K562 (cell line): ENCODE results near the gene LHPP. TPM values are rescaled to one million over a fixed set of nuclear protein-coding genes. Genes with fewer than 3 reads are reported as not detected.

ENCODE experiments used
- ATAC-seq: fragments of 200-7000 bp; cut with Tn5 transposase; 3 replicates; pipeline ENCODE4 v1.9.1; 2020; ENCODE audit warnings: moderate library complexity
- BruUV-seq: library from RNA; stranded (reverse); fragments of 400-500 nt; replicated peaks from 2 replicates; lab custom pipeline; 2021; lab: Mats Ljungman, UMichigan
- CTCF ChIA-PET: fragments of 300-600 bp; formaldehyde crosslinking; extraction: SDS; loops from one replicate; lab custom pipeline; 2021; ENCODE audit warnings: low intra/inter-chr PET ratio; lab: Yijun Ruan, JAX
- POLR2A ChIA-PET: fragments of 300-600, 350-650 bp; sonication (Branson Sonifier 250); formaldehyde crosslinking; extraction: SDS; loops from one replicate; lab custom pipeline; 2021; ENCODE audit warnings: antibody characterized with exemption, inconsistent platforms; lab: Yijun Ruan, JAX
- DNase-seq, 4 experiments: peaks; one replicate each; pipeline versions ENCODE4 v3.0.0 to v3.0.0-alpha.2; 2011 to 2018; ENCODE audit warnings: low spot score in 3 of 4, mixed read lengths in 3 of 4; ENCODE audit errors: extremely low read depth in 1 of 4
- FAIRE-seq: peaks from 2 replicates; lab custom pipeline; 2011; peaks lifted over from hg19 to GRCh38; lab: Jason Lieb, UNC
- H2AFZ ChIP-seq: 2 replicates; pipeline ENCODE4 v1.6.0; 2011; ENCODE audit warnings: low read depth, low read length, control low read depth, inconsistent platforms
- H3K27ac ChIP-seq: fragments of 200-600 bp; 3 replicates; pipeline ENCODE4 v1.8.0; 2011; ENCODE audit warnings: low read depth, mild to moderate bottlenecking, control low read depth, inconsistent platforms, low read length, moderate library complexity, mixed read lengths; ENCODE audit errors: extremely low read depth
- H3K27me3 ChIP-seq, 2 experiments: fragments of 300-600 bp in 1 of 2; 2 replicates in 1 of 2; 3 replicates in 1 of 2; pipeline versions ENCODE4 v1.6.0 to v1.8.0; 2011; ENCODE audit warnings: inconsistent platforms in 2 of 2, low read length in 2 of 2, mild to moderate bottlenecking in 1 of 2, mixed read lengths in 1 of 2, moderate library complexity in 1 of 2; ENCODE audit not compliant: control insufficient read depth in 2 of 2, insufficient read depth in 2 of 2
- H3K36me3 ChIP-seq: fragments of 300-600 bp; 3 replicates; pipeline ENCODE4 v1.8.0; 2011; ENCODE audit warnings: mild to moderate bottlenecking, low read length, inconsistent platforms; ENCODE audit not compliant: control insufficient read depth, insufficient read depth
- H3K4me1 ChIP-seq, 2 experiments: fragments of 200-600 bp in 1 of 2; replicated peaks in 1 of 2; 2 replicates in 1 of 2; 3 replicates in 1 of 2; pipeline versions ENCODE4 v1.5.1 to v1.8.0; 2011; ENCODE audit warnings: inconsistent platforms in 2 of 2, low read length in 2 of 2, mild to moderate bottlenecking in 1 of 2, mixed read lengths in 1 of 2, moderate library complexity in 1 of 2; ENCODE audit not compliant: control insufficient read depth in 2 of 2, insufficient read depth in 2 of 2
- H3K4me2 ChIP-seq: 2 replicates; pipeline ENCODE4 v1.6.1; 2011; ENCODE audit warnings: low read length, control low read depth, inconsistent platforms, mixed read lengths; ENCODE audit not compliant: insufficient read depth
- H3K4me3 ChIP-seq: fragments of 200-600 bp; sonication (generic), shearing (Covaris generic); 2 replicates; pipeline ENCODE4 v1.5.1; 2016; ENCODE audit warnings: control low read depth, inconsistent platforms
- H3K79me2 ChIP-seq: fragments of 200-600 bp; 3 replicates; pipeline ENCODE4 v1.8.0; 2011; ENCODE audit warnings: low read length, inconsistent platforms; ENCODE audit not compliant: control insufficient read depth, insufficient read depth
- H3K9ac ChIP-seq, 2 experiments: 2 replicates each; pipeline versions ENCODE4 v1.6.0 to v1.6.1; 2011; ENCODE audit warnings: low read depth in 2 of 2, low read length in 2 of 2, control low read depth in 1 of 2, inconsistent platforms in 1 of 2, mild to moderate bottlenecking in 1 of 2, mixed read lengths in 1 of 2; ENCODE audit not compliant: insufficient read depth in 1 of 2
- H3K9me1 ChIP-seq: one replicate; pipeline ENCODE4 v1.6.0; 2011; ENCODE audit warnings: inconsistent platforms, mild to moderate bottlenecking, low read length, moderate library complexity; ENCODE audit not compliant: control insufficient read depth, insufficient read depth
- H3K9me3 ChIP-seq: replicated peaks from 2 replicates; pipeline ENCODE4 v1.5.1; 2011; ENCODE audit warnings: low read depth, low read length, inconsistent platforms; ENCODE audit not compliant: control insufficient read depth, insufficient read depth
- H4K20me1 ChIP-seq: replicated peaks from 2 replicates; pipeline ENCODE4 v1.6.1; 2011; ENCODE audit warnings: low read length, inconsistent platforms, mixed read lengths; ENCODE audit not compliant: control insufficient read depth, insufficient read depth
- CCNT2 ChIP-seq: IDR thresholded peaks from 2 replicates; pipeline ENCODE4 v1.6.1; 2011; ENCODE audit warnings: borderline replicate concordance, low read depth, mild to moderate bottlenecking, moderate library complexity, mixed read lengths, low read length; ENCODE audit not compliant: insufficient read length; ENCODE audit errors: extremely low read depth
- ETS2 ChIP-seq: IDR thresholded peaks from 2 replicates; pipeline ENCODE4 v1.6.1; 2016; ENCODE audit warnings: borderline replicate concordance, missing genetic modification characterization, mild to moderate bottlenecking, moderate library complexity, missing compliant biosample characterization; ENCODE audit not compliant: poor library complexity, severe bottlenecking
- FOXM1 ChIP-seq, 2 experiments: fragments of 450-650 bp in 1 of 2; sonication (generic) in 1 of 2; formaldehyde crosslinking in 1 of 2; IDR thresholded peaks; 2 replicates each; pipeline versions ENCODE4 v1.6.1 to v1.9.0; 2017 to 2022; ENCODE audit warnings: low read depth in 2 of 2, mild to moderate bottlenecking in 2 of 2, missing genetic modification reagents in 1 of 2, moderate library complexity in 1 of 2
- KLF6 ChIP-seq: fragments of 250-450 bp; sonication (Bioruptor Pico); IDR thresholded peaks from 2 replicates; pipeline ENCODE4 v1.4.0; 2020; ENCODE audit warnings: mild to moderate bottlenecking, moderate library complexity, borderline replicate concordance
- MITF ChIP-seq: IDR thresholded peaks from 2 replicates; pipeline ENCODE4 v1.6.1; 2014; ENCODE audit warnings: antibody characterized with exemption
- NFRKB ChIP-seq: fragments of 450-650 bp; IDR thresholded peaks from 2 replicates; pipeline ENCODE4 v1.6.1; 2016; ENCODE audit warnings: low read depth
- TEAD2 ChIP-seq: fragments of 450-650 bp; IDR thresholded peaks from 2 replicates; pipeline ENCODE4 v1.6.1; 2016; ENCODE audit warnings: missing genetic modification characterization, control low read depth, missing compliant biosample characterization
- U2AF1 ChIP-seq: fragments of 200-400 bp; formaldehyde crosslinking; optimal IDR thresholded peaks from 2 replicates; pipeline ENCODE3; 2017; ENCODE audit warnings: mild to moderate bottlenecking, low read depth, low read length, moderate library complexity
- USF2 ChIP-seq: sonication (generic); formaldehyde crosslinking; IDR thresholded peaks from 2 replicates; pipeline ENCODE4 v1.5.0; 2020; ENCODE audit warnings: missing genetic modification reagents
- ZNF133 ChIP-seq: fragments of 250-450 bp; sonication (Bioruptor Pico); IDR thresholded peaks from 2 replicates; pipeline ENCODE4 v1.4.0; 2020; ENCODE audit warnings: mild to moderate bottlenecking
- ZNF609 ChIP-seq: sonication (generic); formaldehyde crosslinking; IDR thresholded peaks from 2 replicates; pipeline ENCODE4 v1.8.1; 2023; ENCODE audit warnings: missing genetic modification reagents, mild to moderate bottlenecking, borderline replicate concordance
- ZNF639 ChIP-seq, 2 experiments: fragments of 200-800 bp in 1 of 2; sonication (Bioruptor generic) in 1 of 2; sonication (generic) in 1 of 2; formaldehyde crosslinking in 1 of 2; IDR thresholded peaks in 1 of 2; conservative IDR thresholded peaks in 1 of 2; 2 replicates each; pipeline versions ENCODE4 v1.5.0 to v1.6.1; 2016 to 2020; ENCODE audit warnings: missing compliant biosample characterization in 1 of 2, missing genetic modification characterization in 1 of 2, missing genetic modification reagents in 1 of 2
- ZNF644 ChIP-seq: fragments of 200-800 bp; sonication (Bioruptor generic); IDR thresholded peaks from 2 replicates; pipeline ENCODE4 v1.6.1; 2016; ENCODE audit warnings: low read depth, missing genetic modification characterization, missing compliant biosample characterization
- WGBS: fragments of 100-300 bp; shearing (Covaris generic); methylation state at CpG from one replicate; pipeline ENCODE4 v1.1.6; 2016; ENCODE audit warnings: low coverage, mixed read lengths; ENCODE audit not compliant: insufficient coverage; ENCODE audit errors: missing lambda C conversion rate; 5-methylcytosine and 5-hydroxymethylcytosine counted together
- in situ Hi-C: fragments of 300-500 bp; cut with MboI; formaldehyde crosslinking; loops from 4 replicates; pipeline ENCODE4 v1.15.0; 2018; ENCODE audit warnings: inconsistent platforms, mixed read lengths
- intact Hi-C: fragments of 100-400 bp; cut with micrococcal nuclease; formaldehyde crosslinking; loops from 2 replicates; pipeline ENCODE4 v1.14.2; 2022
- polyA plus RNA-seq, 8 experiments: library from polyadenylated mRNA; depleted of rRNA in 4 of 8; stranded (reverse) in 5 of 8; unstranded in 3 of 8; fragments of >200 nt; fragmentation: Nextera tagmentation in 2 of 8; fragmentation: Illumina TruSeq in 1 of 8; extraction: Ambion mirVana in 2 of 8; extraction: Trizol in 1 of 8; gene quantifications; 2 replicates each; pipeline versions ENCODE4 v1.2.1 to v1.2.3, GENCODE V29; 2011 to 2014; ENCODE audit warnings: inconsistent platforms in 1 of 8, missing spikeins in 1 of 8
- total RNA-seq, 7 experiments: library from RNA; depleted of rRNA in 6 of 7; stranded (reverse); fragments of >200 nt in 6 of 7; fragmentation: Illumina TruSeq in 2 of 7; extraction: Trizol in 2 of 7; gene quantifications; 2 replicates each; pipeline versions ENCODE4 v1.2.1 to v1.2.3, GENCODE V29; 2011 to 2021; ENCODE audit warnings: low replicate concordance in 1 of 7

The LHPP gene
- total and polyA plus RNA-seq, 9 of the 15 experiments (the other 6 are each of a cell fraction or from before 2014, with no cell fraction given): 0.34 to 7.4 (median 3.0) TPM

GRCh38 chr10:124650263-124650662, 188.6 kb downstream of the LHPP start:
- intact Hi-C loops (no loop called here), in situ Hi-C loops (no loop called here)
- no peaks in the 10 kb centered on the region; the same call in 1 of the 2 replicates for H3K9me3 ChIP-seq
- no peak overlapping the region for H3K27ac ChIP-seq
- no peaks in the 10 kb centered on the region for H4K20me1 ChIP-seq
- BruUV-seq: no TSS peak
- H3K36me3 ChIP-seq: peaks cover 9% of the 10 kb centered on the region; the same call in 1 of the 3 replicates
- no peaks in the 10 kb centered on the region for H3K27me3 ChIP-seq
- H3K9ac ChIP-seq: no peak overlapping the region
- DNase-seq (no peak), FAIRE-seq (no peak), ATAC-seq (no peak)
- peaks cover 18% of the 10 kb centered on the region for H3K79me2 ChIP-seq
- ChIA-PET POLR2A (no interaction called here), CTCF (no interaction called here)
- H3K9me1 ChIP-seq: no peaks in the 10 kb centered on the region
- 97% methylated on average over 12 of the region's 12 CpGs for WGBS
- H3K4me3 ChIP-seq: no peak overlapping the region
- no peak overlapping the region for H3K4me2 ChIP-seq
- no peak overlapping the region for H2AFZ ChIP-seq
- peaks cover 35 to 50% of the 10 kb centered on the region in 2 experiments for H3K4me1 ChIP-seq
- TF ChIP-seq NFRKB: no peak
- no peak for TF ChIP-seq FOXM1 (IDR thresholded peaks at IDR 0.05; ENCODE audit: low read depth)
- TF ChIP-seq FOXM1 (CRISPR knock-in tag; IDR thresholded peaks at IDR 0.05; ENCODE audit: low read depth): no peak
- TF ChIP-seq KLF6 (CRISPR knock-in tag): no peak
- no peak for TF ChIP-seq ETS2 (tag)
- TF ChIP-seq USF2 (CRISPR knock-in tag): no peak
- TF ChIP-seq TEAD2 (tag): no peak
- TF ChIP-seq U2AF1: no peak
- TF ChIP-seq ZNF639 (CRISPR knock-in tag; conservative IDR thresholded peaks at IDR 0.05 in 1 of 2, IDR thresholded peaks at IDR 0.05 in 1 of 2): no peak
- TF ChIP-seq CCNT2: no peak
- TF ChIP-seq ZNF609 (CRISPR knock-in tag): no peak
- no peak for TF ChIP-seq MITF
- TF ChIP-seq ZNF133 (CRISPR knock-in tag): no peak
- TF ChIP-seq ZNF644 (tag): no peak
